GM23338 (cell line): ENCODE results near the gene OR10K1. TPM values are rescaled to one million over a fixed set of nuclear protein-coding genes. Genes with fewer than 3 reads are reported as not detected.

Experiments used
- ATAC-seq: fragments of 200-7000 bp; cut with Tn5 transposase; 3 replicates; pipeline ENCODE4 v1.9.1; 2020
- DNase-seq: peaks from one replicate; pipeline ENCODE4 v3.0.0-alpha.2; 2015; ENCODE audit warnings: low spot score
- H2AFZ ChIP-seq: fragments of 200-600 bp; sonication (generic); 2 replicates; pipeline ENCODE4 v1.8.0; 2016; ENCODE audit warnings: antibody characterized with exemption, mild to moderate bottlenecking, moderate library complexity
- H3F3A ChIP-seq: fragments of 200-600 bp; sonication (generic); replicated peaks from 2 replicates; pipeline ENCODE4 v1.8.0; 2017; ENCODE audit warnings: antibody characterized with exemption, mixed run types, low read depth
- H3K27ac ChIP-seq: fragments of 200-600 bp; sonication (generic); 2 replicates; pipeline ENCODE4 v1.6.1; 2016; ENCODE audit warnings: low read depth
- H3K27me3 ChIP-seq: fragments of 200-600 bp; sonication (generic); 2 replicates; pipeline ENCODE4 v1.8.0; 2016; ENCODE audit warnings: mild to moderate bottlenecking, mixed run types, moderate library complexity; ENCODE audit not compliant: insufficient read depth
- H3K36me3 ChIP-seq: fragments of 200-600 bp; sonication (generic); 2 replicates; pipeline ENCODE4 v1.8.0; 2016; ENCODE audit warnings: mild to moderate bottlenecking; ENCODE audit not compliant: insufficient read depth
- H3K4me1 ChIP-seq: fragments of 200-600 bp; sonication (generic); 2 replicates; pipeline ENCODE4 v1.8.0; 2016; ENCODE audit warnings: mild to moderate bottlenecking, moderate library complexity; ENCODE audit not compliant: insufficient read depth
- H3K4me2 ChIP-seq: fragments of 200-600 bp; sonication (generic); 2 replicates; pipeline ENCODE4 v1.7.1; 2017; ENCODE audit warnings: mixed run types
- H3K4me3 ChIP-seq: fragments of 200-600 bp; sonication (generic); 2 replicates; pipeline ENCODE4 v1.6.1; 2016; ENCODE audit warnings: mixed run types
- H3K79me2 ChIP-seq: fragments of 200-600 bp; sonication (generic); replicated peaks from 2 replicates; pipeline ENCODE4 v1.8.0; 2017; ENCODE audit warnings: mild to moderate bottlenecking; ENCODE audit not compliant: insufficient read depth
- H3K9me2 ChIP-seq: fragments of 200-600 bp; sonication (generic); 2 replicates; pipeline ENCODE4 v1.8.0; 2017; ENCODE audit not compliant: insufficient read depth
- H4K20me1 ChIP-seq: fragments of 200-600 bp; sonication (generic); replicated peaks from 2 replicates; pipeline ENCODE4 v1.8.0; 2017; ENCODE audit warnings: mild to moderate bottlenecking; ENCODE audit not compliant: insufficient read depth
- H3K27ac Mint-ChIP-seq: 2 replicates; pipeline ENCODE4 v1.8.0; 2020; ENCODE audit warnings: inconsistent platforms, mild to moderate bottlenecking, moderate library complexity, mixed read lengths
- H3K27me3 Mint-ChIP-seq: 3 replicates; pipeline ENCODE4 v1.8.0; 2022; ENCODE audit warnings: low read depth, mild to moderate bottlenecking, moderate library complexity, mixed read lengths, inconsistent platforms; ENCODE audit not compliant: insufficient read depth, poor library complexity
- H3K36me3 Mint-ChIP-seq: 3 replicates; pipeline ENCODE4 v1.8.0; 2021; ENCODE audit warnings: low read depth, mild to moderate bottlenecking, inconsistent platforms, moderate library complexity, mixed read lengths
- H3K4me1 Mint-ChIP-seq: 3 replicates; pipeline ENCODE4 v1.8.0; 2020; ENCODE audit warnings: mild to moderate bottlenecking, inconsistent platforms, mixed read lengths
- H3K4me3 Mint-ChIP-seq: 3 replicates; pipeline ENCODE4 v1.8.0; 2021; ENCODE audit warnings: moderate library complexity, mild to moderate bottlenecking, inconsistent platforms, mixed read lengths
- H3K9me3 Mint-ChIP-seq: 3 replicates; pipeline ENCODE4 v1.8.0; 2020; ENCODE audit warnings: moderate library complexity, mild to moderate bottlenecking, inconsistent platforms, mixed read lengths
- CREB1 ChIP-seq: fragments of 250-450 bp; sonication (Bioruptor Pico); IDR thresholded peaks from 2 replicates; pipeline ENCODE4 v1.5.0; 2020; ENCODE audit warnings: low read depth, mild to moderate bottlenecking, moderate library complexity
- EZH2 ChIP-seq: fragments of 200-600 bp; sonication (generic); IDR thresholded peaks from one replicate; pipeline ENCODE4 v1.8.0; 2017; ENCODE audit warnings: antibody characterized with exemption, mild to moderate bottlenecking, low read depth; ENCODE audit not compliant: unreplicated experiment
- EZH2phosphoT487 ChIP-seq: fragments of 200-600 bp; sonication (generic); IDR thresholded peaks from one replicate; pipeline ENCODE4 v1.8.1; 2018; ENCODE audit warnings: antibody characterized with exemption; ENCODE audit not compliant: unreplicated experiment
- JUNB ChIP-seq: IDR thresholded peaks from one replicate; pipeline ENCODE4 v1.6.1; 2016; ENCODE audit warnings: antibody characterized with exemption; ENCODE audit not compliant: unreplicated experiment
- NANOG ChIP-seq: IDR thresholded peaks from 2 replicates; pipeline ENCODE4 v1.6.1; 2016; ENCODE audit warnings: antibody characterized with exemption, borderline replicate concordance
- POLR2AphosphoS5 ChIP-seq: IDR thresholded peaks from 2 replicates; pipeline ENCODE4 v1.6.1; 2016; ENCODE audit warnings: antibody characterized with exemption, low read depth
- STAT1 ChIP-seq: IDR thresholded peaks from one replicate; pipeline ENCODE4 v1.6.1; 2016; ENCODE audit warnings: antibody characterized with exemption; ENCODE audit not compliant: unreplicated experiment
- ZNF114 ChIP-seq: fragments of 250-450 bp; sonication (Bioruptor Pico); IDR thresholded peaks from 2 replicates; pipeline ENCODE4 v1.5.0; 2020; ENCODE audit warnings: mild to moderate bottlenecking, moderate library complexity
- polyA plus RNA-seq: library from polyadenylated mRNA; unstranded; fragments of >200 nt; fragmentation: Nextera tagmentation; extraction: Ambion mirVana; gene quantifications from 2 replicates; pipeline ENCODE4 v1.2.1, GENCODE V29; 2016
- total RNA-seq: library from RNA; depleted of rRNA; stranded (reverse); fragments of >200 nt; shearing (Covaris generic); gene quantifications from 2 replicates; pipeline ENCODE4 v1.2.3, GENCODE V29; 2014
- TF ChIP-seq, protein P1 (sequence below): fragments of 250-450 bp; sonication (Bioruptor Pico); IDR thresholded peaks from 2 replicates; pipeline ENCODE4 v1.5.0; 2020; ENCODE audit warnings: mild to moderate bottlenecking, moderate library complexity
- TF ChIP-seq, protein P2 (sequence below), 2 experiments: fragments of 200-600 bp in 1 of 2; sonication (generic) in 1 of 2; conservative IDR thresholded peaks; 2 replicates each; pipeline versions ENCODE4 v1.5.1 to v1.6.1; 2016 to 2017; ENCODE audit warnings: antibody characterized with exemption in 2 of 2, low read depth in 2 of 2, mild to moderate bottlenecking in 2 of 2, moderate library complexity in 1 of 2

OR10K1 gene
- total and polyA plus RNA-seq, 2 experiments from 2014 or later: not detected

DNA sequence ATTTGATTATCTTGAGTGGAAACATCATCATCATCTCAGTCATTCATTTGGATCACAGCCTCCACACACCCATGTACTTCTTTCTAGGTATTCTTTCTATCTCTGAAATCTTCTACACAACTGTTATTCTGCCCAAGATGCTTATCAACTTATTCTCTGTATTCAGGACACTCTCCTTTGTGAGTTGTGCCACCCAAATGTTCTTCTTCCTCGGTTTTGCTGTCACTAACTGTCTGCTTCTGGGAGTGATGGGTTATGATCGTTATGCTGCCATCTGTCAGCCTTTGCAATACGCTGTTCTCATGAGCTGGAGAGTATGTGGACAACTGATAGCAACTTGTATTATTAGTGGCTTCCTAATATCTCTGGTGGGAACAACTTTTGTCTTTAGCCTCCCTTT is 29.7 kb downstream of the OR10K1 start:
- ATAC-seq (no peak), DNase-seq (no peak)
- no peak overlapping the region for H3K27ac ChIP-seq
- Mint-ChIP-seq H3K36me3 (no peaks in the 10 kb centered on the region), H3K4me1 (peaks cover 7% of the 10 kb centered on the region; the same call in 2 of the 3 replicates), H3K9me3 (no peaks in the 10 kb centered on the region; the same call in 2 of the 3 replicates), H3K27ac (no peak overlapping the region), H3K4me3 (no peak overlapping the region), H3K27me3 (no peaks in the 10 kb centered on the region)
- TF ChIP-seq EZH2: no peak
- no peak for TF ChIP-seq CREB1
- TF ChIP-seq STAT1: no peak
- TF ChIP-seq POLR2AphosphoS5: no peak
- TF ChIP-seq, protein P1, sequence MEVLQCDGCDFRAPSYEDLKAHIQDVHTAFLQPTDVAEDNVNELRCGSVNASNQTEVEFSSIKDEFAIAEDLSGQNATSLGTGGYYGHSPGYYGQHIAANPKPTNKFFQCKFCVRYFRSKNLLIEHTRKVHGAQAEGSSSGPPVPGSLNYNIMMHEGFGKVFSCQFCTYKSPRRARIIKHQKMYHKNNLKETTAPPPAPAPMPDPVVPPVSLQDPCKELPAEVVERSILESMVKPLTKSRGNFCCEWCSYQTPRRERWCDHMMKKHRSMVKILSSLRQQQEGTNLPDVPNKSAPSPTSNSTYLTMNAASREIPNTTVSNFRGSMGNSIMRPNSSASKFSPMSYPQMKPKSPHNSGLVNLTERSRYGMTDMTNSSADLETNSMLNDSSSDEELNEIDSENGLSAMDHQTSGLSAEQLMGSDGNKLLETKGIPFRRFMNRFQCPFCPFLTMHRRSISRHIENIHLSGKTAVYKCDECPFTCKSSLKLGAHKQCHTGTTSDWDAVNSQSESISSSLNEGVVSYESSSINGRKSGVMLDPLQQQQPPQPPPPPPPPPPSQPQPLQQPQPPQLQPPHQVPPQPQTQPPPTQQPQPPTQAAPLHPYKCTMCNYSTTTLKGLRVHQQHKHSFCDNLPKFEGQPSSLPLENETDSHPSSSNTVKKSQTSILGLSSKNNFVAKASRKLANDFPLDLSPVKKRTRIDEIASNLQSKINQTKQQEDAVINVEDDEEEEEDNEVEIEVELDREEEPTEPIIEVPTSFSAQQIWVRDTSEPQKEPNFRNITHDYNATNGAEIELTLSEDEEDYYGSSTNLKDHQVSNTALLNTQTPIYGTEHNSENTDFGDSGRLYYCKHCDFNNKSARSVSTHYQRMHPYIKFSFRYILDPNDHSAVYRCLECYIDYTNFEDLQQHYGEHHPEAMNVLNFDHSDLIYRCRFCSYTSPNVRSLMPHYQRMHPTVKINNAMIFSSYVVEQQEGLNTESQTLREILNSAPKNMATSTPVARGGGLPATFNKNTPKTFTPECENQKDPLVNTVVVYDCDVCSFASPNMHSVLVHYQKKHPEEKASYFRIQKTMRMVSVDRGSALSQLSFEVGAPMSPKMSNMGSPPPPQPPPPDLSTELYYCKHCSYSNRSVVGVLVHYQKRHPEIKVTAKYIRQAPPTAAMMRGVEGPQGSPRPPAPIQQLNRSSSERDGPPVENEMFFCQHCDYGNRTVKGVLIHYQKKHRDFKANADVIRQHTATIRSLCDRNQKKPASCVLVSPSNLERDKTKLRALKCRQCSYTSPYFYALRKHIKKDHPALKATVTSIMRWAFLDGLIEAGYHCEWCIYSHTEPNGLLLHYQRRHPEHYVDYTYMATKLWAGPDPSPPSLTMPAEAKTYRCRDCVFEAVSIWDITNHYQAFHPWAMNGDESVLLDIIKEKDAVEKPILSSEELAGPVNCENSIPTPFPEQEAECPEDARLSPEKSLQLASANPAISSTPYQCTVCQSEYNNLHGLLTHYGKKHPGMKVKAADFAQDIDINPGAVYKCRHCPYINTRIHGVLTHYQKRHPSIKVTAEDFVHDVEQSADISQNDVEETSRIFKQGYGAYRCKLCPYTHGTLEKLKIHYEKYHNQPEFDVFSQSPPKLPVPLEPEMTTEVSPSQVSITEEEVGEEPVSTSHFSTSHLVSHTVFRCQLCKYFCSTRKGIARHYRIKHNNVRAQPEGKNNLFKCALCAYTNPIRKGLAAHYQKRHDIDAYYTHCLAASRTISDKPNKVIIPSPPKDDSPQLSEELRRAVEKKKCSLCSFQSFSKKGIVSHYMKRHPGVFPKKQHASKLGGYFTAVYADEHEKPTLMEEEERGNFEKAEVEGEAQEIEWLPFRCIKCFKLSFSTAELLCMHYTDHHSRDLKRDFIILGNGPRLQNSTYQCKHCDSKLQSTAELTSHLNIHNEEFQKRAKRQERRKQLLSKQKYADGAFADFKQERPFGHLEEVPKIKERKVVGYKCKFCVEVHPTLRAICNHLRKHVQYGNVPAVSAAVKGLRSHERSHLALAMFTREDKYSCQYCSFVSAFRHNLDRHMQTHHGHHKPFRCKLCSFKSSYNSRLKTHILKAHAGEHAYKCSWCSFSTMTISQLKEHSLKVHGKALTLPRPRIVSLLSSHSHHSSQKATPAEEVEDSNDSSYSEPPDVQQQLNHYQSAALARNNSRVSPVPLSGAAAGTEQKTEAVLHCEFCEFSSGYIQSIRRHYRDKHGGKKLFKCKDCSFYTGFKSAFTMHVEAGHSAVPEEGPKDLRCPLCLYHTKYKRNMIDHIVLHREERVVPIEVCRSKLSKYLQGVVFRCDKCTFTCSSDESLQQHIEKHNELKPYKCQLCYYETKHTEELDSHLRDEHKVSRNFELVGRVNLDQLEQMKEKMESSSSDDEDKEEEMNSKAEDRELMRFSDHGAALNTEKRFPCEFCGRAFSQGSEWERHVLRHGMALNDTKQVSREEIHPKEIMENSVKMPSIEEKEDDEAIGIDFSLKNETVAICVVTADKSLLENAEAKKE (CRISPR knock-in tag): no peak
- TF ChIP-seq NANOG: no peak
- H3K4me1 ChIP-seq: peaks cover 6% of the 10 kb centered on the region
- H3K79me2 ChIP-seq: no peaks in the 10 kb centered on the region
- no peak overlapping the region for H3K4me2 ChIP-seq
- no peaks in the 10 kb centered on the region for H4K20me1 ChIP-seq
- H3K9me2 ChIP-seq: peaks cover 8% of the 10 kb centered on the region; the same call in 1 of the 2 replicates
- H3K36me3 ChIP-seq: no peaks in the 10 kb centered on the region
- H3K4me3 ChIP-seq: no peak overlapping the region
- no peak overlapping the region for H2AFZ ChIP-seq
- H3F3A ChIP-seq: no peaks in the 10 kb centered on the region
- no peaks in the 10 kb centered on the region for H3K27me3 ChIP-seq

DNA sequence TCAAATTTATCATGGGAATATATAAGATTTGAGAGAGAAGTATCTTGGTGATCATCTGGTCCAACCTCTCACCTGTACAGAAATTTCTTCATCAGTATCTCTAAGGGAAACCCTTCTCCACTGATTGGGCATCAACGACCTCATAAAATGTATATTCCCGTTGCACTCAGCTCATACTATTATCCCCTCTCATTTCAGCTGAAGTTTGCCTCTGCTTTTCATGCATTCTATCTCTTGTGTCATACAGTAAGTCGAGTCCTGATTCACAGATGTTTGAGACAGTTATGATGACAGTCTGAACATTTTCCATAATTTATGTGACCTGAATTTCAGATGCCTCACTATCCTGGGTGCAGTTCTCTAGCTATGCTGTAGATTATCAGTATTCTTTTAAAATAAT is 31.4 kb downstream of the OR10K1 start:
- no peaks in the 10 kb centered on the region for H3K36me3 ChIP-seq
- no peak overlapping the region for H3K27ac Mint-ChIP-seq
- no peak for ATAC-seq
- H3K36me3 Mint-ChIP-seq: no peaks in the 10 kb centered on the region
- H3K27me3 Mint-ChIP-seq: no peaks in the 10 kb centered on the region
- no peaks in the 10 kb centered on the region; the same call in 2 of the 3 replicates for H3K9me3 Mint-ChIP-seq
- H3K4me3 Mint-ChIP-seq: no peak overlapping the region
- H3F3A ChIP-seq: no peaks in the 10 kb centered on the region
- H3K9me2 ChIP-seq: 0 out of 2 replicates have a peak, but pooled peaks cover 5% of the 10 kb centered on the region
- no peak for DNase-seq
- H3K27ac ChIP-seq: no peak overlapping the region
- no peak overlapping the region for H2AFZ ChIP-seq
- no peaks in the 10 kb centered on the region for H3K4me1 ChIP-seq
- H3K4me2 ChIP-seq: no peak overlapping the region
- H3K79me2 ChIP-seq: no peaks in the 10 kb centered on the region
- no peaks in the 10 kb centered on the region for H3K27me3 ChIP-seq
- H4K20me1 ChIP-seq: no peaks in the 10 kb centered on the region
- no peak overlapping the region for H3K4me3 ChIP-seq
- H3K4me1 Mint-ChIP-seq: no peaks in the 10 kb centered on the region
- TF ChIP-seq, protein P2, sequence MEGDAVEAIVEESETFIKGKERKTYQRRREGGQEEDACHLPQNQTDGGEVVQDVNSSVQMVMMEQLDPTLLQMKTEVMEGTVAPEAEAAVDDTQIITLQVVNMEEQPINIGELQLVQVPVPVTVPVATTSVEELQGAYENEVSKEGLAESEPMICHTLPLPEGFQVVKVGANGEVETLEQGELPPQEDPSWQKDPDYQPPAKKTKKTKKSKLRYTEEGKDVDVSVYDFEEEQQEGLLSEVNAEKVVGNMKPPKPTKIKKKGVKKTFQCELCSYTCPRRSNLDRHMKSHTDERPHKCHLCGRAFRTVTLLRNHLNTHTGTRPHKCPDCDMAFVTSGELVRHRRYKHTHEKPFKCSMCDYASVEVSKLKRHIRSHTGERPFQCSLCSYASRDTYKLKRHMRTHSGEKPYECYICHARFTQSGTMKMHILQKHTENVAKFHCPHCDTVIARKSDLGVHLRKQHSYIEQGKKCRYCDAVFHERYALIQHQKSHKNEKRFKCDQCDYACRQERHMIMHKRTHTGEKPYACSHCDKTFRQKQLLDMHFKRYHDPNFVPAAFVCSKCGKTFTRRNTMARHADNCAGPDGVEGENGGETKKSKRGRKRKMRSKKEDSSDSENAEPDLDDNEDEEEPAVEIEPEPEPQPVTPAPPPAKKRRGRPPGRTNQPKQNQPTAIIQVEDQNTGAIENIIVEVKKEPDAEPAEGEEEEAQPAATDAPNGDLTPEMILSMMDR (conservative IDR thresholded peaks at IDR 0.05; ENCODE audit: low read depth in 2 of 2): no peak
- TF ChIP-seq JUNB (no peak), EZH2 (no peak), CREB1 (no peak), STAT1 (no peak), ZNF114 (CRISPR knock-in tag) (no peak), EZH2phosphoT487 (no peak)
